22Rv1 (cell line): Measurements from ENCODE around the gene TRERF1.

Experiments used
- CTCF ChIP-seq: fragments of 450-650 bp; IDR thresholded peaks from 2 replicates; pipeline ENCODE4 v1.5.1; 2017; ENCODE audit warnings: mild to moderate bottlenecking
- ZFX ChIP-seq: fragments of 450-650 bp; IDR thresholded peaks from 2 replicates; pipeline ENCODE4 v1.6.1; 2017; ENCODE audit warnings: antibody characterized with exemption, borderline replicate concordance

DNA sequence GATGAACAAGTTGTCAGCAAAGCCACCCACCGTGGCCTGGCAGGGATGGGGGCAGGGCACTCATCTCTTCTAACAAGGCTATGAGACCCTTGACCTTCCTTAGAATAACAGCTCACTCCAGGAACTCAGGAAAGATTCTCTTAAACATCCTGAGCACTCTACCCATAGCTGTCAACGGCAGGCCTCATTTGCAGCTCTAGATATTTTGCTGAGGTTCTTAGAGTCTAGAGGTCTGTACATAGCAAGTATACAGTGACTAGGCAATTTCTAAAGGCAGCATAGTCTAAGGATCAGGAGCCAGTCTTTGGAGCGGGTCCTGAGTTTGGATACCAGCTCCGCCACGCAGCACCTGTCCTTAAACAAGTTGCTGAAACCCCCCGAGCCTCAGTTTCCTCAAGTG is 11.7 kb downstream of the TRERF1 start:
- TF ChIP-seq CTCF (no peak), ZFX (no peak)
